GM21723 (cell line): ENCODE results near the gene ARHGAP26.

Source experiments
- ATAC-seq: cut with Tn5 transposase; IDR thresholded peaks from one replicate; pipeline ENCODE4 v1.9.1; 2021; ENCODE audit warnings: mild to moderate bottlenecking, moderate library complexity; ENCODE audit not compliant: unreplicated experiment

The ARHGAP26 gene

DNA sequence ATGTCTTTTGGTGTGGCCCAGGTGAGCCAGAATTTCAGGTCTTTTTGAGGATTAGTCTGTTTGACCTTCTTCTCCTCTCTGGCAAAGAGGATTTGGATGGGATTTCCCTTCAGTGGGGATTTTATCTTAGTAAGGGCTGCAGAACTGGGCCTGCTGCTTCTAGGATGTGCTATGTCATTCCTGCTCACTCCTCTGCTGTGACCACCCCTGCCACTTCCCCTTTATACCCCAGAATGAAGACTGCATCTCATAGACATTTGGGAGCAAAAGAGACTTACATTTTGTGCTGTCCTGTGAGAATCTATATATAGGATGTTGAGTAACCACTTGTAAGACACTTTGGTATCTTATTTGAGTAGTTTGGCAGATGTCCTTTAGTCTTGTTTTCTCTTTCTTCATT, 76.2 kb downstream of the ARHGAP26 start:
- ATAC-seq, result no peak

DNA sequence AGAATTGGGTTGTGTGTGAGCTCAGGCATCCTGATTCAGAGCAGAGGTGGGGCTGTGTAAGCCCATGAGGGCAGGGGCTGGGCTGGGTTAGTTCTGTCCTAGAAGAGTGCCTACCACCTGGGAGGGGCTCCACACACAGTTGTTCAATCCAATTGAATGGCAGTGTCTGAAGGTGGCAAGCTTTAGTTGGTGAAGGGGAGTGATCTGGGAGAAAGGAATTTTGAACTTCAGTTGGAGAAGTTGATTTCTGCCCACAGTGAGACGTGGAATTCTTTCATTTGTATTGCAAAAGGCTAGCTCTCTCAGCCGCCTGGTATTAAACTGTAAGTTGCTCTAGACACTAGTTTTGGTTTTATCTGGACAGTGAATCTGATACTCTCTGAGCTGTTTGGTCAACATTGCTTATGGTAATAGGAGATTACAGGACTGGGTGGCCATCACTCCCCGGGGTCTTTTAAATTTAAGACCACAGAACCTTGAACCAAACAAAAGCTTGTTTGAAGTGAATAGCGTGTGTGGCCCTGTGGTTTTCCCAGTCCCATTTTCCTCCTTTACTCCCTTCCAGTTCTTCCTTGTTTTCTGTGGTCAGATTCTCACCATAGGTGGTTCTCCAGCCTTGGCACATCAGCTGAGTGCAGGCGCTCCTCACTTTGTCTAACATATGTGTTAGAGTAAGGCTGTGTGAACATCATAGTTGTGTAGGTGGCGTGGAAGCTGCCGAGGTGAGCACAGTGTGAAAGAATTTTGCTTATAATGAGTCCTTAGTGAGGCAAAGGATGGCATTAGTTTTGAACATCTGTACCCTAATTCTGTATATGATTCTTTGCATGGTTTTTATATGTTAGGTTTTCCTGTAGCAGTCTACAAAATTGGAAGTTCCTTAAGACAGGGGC, 78.0 kb downstream of the ARHGAP26 start:
- ATAC-seq, result no peak

DNA sequence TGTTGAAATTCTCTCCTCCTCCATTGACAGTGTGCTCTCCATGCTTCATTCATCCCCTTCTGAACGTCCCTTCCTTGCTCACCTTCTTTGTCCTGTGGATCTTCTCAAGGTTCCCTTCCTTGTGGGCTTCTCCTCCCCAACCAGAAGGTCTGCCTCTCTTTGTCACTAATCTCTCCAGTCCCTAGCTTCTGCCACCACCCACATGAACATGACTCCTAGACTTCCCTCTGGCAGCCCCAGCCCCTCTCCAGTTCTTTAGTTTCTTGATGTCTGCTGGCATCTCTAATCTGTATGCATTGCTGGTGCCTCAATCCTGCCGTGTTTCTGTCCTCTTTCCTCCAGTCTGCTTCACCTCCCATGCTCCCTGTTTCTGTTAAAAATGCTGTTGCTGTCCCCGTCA, 79.3 kb downstream of the ARHGAP26 start:
- ATAC-seq, result no peak

DNA sequence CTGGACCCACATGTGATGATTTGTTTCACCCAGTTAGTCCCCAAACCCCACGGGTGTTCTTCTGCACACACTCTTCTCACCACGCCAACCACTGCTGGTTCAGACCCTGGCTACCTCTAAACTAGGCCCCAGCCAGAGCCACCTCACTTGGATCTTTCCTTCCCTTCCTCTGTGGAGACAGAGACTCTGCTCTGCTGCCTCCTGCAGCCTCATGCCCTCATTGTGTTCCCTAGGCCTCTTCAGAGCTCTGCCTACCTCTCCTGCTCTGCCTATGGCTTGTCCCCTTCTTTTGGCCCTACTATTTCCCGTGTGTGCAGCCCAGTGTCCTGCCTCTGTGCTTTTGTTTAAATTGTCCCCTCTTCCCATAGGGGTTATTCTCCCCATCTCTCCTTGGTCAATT, 79.7 kb downstream of the ARHGAP26 start:
- no peak for ATAC-seq

DNA sequence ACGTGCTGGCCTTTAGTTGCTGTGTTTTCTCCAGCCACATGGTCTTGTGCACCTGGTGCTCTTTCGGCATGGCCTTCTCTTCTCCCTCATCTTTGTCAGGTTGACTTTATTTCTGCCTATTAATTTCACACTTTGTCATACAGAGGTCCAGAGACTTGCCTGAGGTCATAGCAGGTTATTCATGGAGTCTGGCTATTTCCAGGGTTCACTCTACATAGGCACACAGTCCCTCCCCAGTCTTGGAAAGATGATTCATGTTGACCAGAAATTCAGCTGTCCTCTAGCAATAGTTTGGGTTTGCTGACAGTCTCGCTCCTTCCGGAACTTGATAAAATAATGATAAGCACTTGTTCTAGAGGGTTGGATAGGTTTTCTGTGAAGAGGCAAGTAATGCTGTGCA, 81.6 kb downstream of the ARHGAP26 start:
- ATAC-seq, result no peak

DNA sequence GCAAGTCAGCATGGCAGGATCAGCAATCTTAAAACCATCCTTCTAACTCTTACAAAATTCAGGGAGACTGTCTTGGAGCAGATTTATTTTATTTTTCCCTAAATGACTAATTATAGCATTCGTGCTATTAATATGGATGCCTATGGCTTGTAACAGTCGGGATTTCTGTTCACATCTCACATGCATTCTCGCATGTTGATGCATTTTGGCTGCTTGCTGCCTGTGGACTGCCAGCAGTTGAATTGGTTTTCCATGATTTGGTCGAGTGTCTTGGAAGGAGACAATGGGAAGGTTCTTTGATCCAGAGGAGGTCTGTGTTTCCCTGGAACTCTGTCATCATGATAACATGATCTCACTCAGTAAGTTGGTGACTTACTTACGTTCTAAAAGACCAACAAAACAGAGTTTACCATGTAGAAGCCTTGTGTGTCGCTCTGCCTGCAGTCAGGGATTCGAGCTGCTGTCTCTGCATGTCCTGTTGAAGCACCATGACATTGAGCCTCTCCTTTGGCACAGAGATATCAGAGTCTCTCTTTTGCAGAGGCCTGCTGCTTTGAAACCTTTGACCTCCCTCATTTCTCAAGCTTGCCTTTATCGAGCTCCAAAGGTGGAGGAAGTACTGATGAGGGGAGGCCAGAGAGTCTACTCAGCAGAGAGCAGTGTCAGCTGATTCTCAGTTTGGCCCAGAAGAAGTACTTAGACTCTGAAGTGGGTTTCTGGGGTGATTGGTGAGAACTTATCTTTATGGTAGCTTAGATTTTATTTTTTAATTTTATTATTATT, 82.4 kb downstream of the ARHGAP26 start:
- no peak for ATAC-seq

DNA sequence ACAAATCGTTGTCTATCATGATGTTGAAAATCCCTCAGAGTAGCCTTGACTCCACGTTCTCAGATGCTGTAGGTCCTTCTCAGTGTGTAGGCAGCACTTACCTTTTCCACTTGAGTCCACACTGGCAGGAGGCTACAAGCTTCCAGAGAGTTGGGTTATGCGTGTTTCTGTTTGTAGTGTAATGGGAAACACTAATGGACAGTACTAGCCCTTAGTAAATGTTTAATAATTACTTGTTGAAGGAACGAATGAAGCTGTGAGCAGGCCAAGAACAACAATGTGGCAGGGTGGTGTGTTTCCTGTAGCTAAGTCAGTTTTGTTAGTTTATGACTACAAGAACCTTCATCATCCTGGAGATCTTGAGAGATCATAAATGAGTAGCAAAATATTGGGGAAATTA, 83.5 kb downstream of the ARHGAP26 start:
- ATAC-seq, result no peak

DNA sequence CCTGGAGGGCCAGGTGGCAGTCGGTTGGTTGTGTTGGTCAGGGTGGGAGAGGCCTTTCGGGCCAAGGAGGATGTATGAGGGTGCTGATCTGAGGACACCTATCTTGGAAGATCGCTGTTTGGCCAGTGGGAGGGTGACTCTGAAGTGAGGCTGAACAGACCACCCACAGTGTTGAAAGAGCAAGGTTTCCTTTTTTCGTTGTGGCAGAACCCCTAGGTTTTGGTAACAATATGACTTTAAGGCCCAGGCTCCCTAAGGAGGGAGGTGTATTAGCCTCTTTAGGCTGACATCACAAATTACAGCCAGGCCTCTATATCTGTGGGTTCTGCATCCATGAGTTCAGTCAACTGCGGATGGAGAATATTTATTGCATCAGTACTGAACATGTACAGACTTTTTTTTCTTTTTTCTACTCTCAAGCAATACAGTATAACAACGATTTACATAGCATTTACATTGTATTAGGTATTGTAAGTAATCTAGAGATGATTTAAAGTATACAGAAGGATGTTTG, 86.1 kb downstream of the ARHGAP26 start:
- no peak for ATAC-seq

DNA sequence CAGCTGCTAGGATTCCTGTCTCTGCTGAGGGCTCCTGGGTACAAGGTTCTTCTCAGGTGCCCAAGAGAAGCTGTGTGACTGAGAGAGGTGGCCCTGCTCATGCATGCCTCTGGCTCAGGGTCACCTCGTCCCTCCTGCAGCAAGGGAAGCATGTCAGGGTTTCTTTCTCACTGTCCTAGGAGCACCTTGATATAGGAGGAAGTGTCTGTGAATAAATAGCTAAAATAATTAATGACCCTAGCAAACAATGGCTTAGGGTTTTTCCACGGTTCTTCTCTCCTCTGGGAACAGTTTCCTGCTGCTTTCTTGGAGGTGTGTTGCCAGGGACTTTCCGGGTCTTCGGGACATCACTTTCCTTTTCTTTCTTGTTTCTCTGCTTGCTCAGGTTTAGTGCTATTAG, 87.2 kb downstream of the ARHGAP26 start:
- ATAC-seq, result no peak

DNA sequence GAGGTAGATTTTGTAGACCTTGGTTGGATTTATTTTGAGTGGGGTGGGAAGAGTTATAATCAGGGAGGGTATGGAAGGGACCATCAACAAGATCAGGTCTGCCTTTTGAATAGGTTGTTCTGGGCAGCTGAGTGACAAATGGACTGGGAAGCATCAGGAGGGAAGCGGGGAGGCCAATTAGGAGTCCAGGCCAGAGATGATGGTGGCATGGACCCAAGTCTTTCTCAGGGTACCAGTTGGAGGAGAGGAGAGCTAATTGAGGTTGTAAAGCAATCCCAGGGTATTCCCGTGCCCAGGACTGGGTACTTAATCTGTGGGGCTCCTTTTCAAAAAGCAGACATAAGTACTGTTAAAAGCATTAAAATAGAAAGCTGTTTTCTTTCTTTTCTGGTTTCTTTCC, 88.9 kb downstream of the ARHGAP26 start:
- ATAC-seq, result no peak

DNA sequence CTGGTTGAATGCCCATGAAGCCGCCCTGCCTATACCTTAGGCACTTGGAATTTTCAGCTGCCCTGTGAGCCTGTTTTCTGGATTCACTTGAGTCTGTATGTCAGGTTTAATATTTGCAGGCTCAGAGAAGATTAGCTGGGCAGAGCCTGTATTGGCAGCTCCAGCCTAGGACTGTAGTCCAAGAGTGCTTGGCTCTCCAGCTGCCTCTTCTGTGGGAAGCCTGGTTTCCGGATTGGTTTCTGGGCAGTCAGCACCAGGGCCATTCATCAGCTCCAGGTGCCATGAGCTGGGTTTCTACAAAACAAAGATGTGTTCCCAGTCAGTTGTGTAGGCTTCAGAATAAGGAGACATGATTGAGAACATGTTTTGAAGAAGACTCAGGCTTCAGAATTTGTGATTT, 90.1 kb downstream of the ARHGAP26 start:
- ATAC-seq, result no peak

DNA sequence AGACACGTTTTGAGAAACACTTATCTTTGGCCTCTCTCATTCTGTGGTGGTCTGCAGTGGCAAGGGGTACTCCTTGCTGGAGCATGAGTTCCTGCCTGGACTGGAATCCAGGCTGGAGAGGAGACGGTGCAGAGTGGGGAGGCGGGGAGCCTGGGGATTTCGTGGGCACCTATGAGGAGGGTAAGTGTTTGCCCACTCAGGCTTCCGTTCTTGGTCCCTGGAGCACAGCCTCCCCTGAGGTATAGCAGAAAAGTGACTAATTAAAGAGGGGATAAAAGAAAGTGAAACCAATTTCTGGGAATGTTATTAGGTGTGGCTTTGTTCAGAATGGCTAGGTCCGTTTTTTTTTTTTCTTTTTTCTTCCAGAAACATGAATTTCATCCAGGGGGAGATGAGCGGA, 90.8 kb downstream of the ARHGAP26 start:
- no peak for ATAC-seq

DNA sequence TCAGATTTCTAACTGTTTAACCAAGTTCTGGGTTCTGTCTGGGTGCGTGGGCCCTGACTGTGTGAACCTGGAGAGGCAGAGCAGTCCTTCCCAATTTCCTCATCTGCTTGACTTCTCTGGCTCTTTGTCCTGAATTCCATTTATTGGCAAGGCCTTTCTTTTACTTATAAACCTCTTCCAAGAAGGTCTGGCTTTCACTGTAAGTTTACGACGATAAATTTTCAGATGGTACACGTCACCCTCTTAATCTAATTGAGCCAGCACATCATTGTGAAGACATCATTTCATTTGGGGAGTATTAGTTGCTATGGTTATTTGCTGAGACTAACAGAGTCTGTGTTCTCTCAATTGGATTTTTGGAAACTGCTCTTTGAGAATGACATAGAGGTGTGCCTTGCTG, 92.4 kb downstream of the ARHGAP26 start:
- no peak for ATAC-seq

DNA sequence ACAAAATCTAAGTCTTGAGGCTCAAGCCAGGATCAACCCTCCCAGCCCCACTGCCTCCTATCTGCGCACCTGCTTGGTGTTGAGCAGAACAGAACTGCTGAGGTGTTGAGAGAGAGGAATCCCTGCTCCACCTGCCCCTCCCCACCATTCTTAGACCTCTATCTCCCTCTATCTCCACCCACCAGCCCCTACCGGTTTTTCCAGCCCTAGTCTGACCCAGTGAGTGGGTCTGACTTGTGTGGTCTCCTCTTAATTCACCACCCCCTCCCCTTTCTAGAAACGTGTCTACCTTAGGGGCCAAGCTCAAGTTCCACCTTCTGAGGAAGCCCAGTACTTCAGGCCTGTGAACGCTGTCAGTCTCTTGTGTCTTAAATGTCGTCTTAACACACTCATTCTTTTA, 93.7 kb downstream of the ARHGAP26 start:
- no peak for ATAC-seq

DNA sequence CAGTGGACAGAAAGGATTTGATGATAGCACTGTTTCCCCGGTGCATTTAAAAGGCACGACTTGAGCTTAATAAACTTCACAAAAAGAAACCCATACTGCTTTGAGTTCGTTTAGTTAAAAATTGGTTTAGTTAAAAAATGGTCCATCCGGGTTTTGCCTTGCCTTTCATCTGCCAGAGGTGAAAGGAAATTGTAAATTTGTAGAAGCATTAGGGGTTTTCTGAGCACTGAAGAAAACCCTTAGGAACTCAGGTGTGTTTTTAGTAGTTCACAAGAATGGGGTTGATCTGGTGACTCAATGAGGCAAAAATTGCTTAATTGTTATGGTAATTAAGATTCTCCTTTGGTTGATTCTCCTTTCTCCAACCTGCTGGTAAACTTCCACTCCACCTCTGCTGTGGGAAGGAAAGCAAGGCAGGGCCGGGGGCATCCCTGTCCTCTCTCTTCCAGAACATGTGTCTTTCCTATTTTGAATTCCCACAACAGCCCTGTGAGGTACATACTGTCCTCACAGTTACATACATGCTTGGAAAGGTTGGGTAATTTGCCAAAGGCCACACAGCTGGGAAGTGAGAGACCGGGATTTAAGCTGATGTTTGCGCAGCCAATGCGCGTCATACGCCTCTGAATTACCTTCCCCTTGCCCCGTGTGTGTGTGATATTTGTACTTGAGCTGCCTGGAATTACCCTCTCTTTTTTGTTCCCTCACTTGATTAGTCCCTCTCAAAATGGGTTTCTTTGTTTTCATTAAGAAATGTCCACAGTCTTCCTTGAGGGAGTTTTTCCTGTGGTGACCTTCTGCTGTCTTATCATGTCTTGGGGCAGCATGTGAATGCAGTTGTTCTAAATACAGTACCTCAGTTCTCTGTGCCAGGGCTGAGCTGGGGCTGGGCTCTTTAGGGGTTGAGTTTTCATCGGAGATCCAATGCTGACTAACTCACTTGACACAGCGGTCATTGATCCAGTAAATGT, 94.4 kb downstream of the ARHGAP26 start:
- ATAC-seq, result no peak

DNA sequence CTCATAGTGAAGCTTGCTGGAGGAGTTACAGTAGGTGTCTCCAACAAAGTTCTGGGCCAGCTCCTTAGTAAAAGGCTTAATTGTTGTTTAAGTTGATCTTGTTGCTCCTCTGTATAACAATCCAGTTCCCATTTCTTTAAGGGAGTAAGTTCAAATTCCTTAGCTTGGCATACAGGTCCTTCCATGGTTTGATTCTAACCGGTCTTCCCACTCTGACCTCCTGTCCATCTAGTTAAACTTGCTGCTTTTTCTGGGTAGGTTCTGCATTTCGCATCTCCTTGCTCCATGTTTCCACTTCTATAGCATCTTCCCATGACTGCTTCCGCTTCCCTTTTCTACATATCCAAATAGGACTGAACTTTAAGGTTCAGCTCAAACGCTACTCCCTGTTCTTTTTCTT, 95.5 kb downstream of the ARHGAP26 start:
- no peak for ATAC-seq

DNA sequence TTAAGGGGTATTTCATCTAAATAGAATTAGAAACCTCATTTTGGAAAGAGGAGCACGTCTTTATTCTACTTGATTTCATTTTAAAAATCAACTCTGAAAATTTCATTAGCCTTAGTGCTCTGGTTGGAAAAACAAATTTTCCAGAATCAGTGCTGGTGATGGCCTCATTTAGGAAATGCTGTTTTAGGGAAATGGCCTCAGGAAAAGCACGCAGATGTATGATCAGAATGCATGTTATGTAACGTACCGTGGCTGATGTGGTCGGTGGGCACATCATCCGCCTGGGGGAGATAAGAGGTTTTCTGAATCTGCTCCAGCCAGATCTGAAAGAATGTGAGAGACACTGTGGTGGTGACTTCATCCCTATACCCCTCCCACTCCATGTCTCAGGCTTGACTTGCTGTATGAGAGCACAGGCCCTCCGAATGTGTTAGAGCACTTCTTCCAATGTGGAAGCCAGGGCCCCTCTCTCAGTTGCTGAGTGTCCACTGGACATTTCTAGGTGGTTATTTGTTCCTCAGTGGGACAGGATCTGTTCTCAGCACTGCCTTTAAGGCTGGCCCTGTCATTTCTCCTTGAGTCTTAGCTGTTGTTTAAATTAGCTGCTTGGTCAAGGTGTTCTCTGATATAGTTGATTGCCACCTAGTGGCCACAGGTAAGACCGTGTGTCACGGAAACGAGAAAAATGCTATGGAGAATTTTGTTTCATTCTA, 96.5 kb downstream of the ARHGAP26 start:
- ATAC-seq, result peak; percentile 88

DNA sequence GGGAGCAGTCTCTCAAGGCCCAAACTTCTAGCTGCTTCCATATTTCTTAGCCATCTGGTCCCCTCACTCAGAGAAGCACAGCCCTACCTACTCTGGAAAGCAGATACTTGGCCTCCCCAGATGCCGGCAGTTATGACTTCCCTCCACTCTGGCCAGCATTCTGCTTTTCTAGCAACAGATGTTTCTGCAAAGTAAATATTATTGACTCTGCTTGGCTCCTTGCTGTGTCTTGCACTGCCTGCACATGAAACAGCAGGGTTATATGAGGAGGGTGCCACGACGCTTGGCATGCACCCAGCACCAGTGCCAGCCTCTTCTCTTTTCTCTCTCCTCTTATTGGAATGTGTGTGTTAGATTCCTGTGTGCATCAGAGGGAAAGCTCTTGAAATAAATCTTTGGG, 99.7 kb downstream of the ARHGAP26 start:
- no peak for ATAC-seq

DNA sequence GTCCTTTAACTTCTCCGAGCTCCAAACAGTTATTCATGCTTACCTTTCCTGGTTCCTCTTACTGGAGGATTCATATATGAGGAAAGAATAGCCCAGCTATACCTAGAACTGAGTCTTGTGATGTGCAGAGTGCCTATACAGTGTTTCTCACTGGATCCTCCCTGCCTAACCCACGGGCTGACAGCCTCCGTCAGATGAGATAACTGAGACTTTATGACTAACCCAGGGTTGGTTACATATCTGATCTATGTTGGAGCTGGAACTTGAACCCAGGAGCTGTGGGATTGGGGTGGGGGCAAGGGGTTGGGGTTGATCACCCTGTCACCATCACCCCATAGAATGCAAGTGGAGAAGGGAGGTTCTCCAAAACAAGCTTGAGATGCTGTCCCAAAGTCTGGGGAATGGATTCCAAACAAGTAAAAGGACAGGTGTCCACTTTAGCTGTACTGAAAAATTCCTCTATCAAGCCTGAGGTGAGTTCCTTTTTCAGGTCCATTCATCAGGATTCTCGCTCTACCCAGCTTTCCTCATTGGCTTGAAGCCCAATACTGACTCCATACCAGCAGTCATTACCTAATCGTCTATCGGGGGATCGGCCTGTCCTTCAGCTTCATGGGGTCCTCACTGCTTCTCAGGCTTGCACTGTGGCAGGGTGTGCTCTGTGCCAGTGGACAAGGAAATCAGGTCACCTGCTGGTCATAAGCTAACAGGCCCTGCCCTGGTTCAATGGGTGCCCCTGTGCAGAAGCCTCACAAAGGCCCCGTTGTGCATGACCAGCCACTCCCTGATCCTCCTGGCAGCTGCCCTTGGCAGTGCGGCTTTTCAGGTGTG, 100.6 kb downstream of the ARHGAP26 start:
- ATAC-seq, result no peak
